ENCODE measurements around the gene MUL1.

MUL1 gene

GRCh38 chr1:20462397-20462796 lies 45.6 kb downstream of the MUL1 start:
- H3K4me1 ChIP-seq (ENCODE audit: insufficient read depth, poor library complexity, severe bottlenecking): no peaks in the 10 kb centered on the region
- DNase-seq (ENCODE audit: low spot score): no peak
- no peak overlapping the region for H3K27ac ChIP-seq (ENCODE audit: poor library complexity, severe bottlenecking)
- no peak for ATAC-seq (ENCODE audit: low read depth)
- H3K27me3 ChIP-seq (ENCODE audit: insufficient read depth, poor library complexity, severe bottlenecking): no peaks in the 10 kb centered on the region
- TF ChIP-seq, protein P1, sequence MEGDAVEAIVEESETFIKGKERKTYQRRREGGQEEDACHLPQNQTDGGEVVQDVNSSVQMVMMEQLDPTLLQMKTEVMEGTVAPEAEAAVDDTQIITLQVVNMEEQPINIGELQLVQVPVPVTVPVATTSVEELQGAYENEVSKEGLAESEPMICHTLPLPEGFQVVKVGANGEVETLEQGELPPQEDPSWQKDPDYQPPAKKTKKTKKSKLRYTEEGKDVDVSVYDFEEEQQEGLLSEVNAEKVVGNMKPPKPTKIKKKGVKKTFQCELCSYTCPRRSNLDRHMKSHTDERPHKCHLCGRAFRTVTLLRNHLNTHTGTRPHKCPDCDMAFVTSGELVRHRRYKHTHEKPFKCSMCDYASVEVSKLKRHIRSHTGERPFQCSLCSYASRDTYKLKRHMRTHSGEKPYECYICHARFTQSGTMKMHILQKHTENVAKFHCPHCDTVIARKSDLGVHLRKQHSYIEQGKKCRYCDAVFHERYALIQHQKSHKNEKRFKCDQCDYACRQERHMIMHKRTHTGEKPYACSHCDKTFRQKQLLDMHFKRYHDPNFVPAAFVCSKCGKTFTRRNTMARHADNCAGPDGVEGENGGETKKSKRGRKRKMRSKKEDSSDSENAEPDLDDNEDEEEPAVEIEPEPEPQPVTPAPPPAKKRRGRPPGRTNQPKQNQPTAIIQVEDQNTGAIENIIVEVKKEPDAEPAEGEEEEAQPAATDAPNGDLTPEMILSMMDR (IDR thresholded peaks at IDR 0.05; ENCODE audit: poor library complexity, severe bottlenecking): no peak
- H3K36me3 ChIP-seq (ENCODE audit: low read depth): no peaks in the 10 kb centered on the region
- no peaks in the 10 kb centered on the region for H3K9me3 ChIP-seq (ENCODE audit: severe bottlenecking)
- no peak overlapping the region for H3K4me3 ChIP-seq (ENCODE audit: severe bottlenecking)

GRCh38 chr1:20458717-20459116 lies 49.2 kb downstream of the MUL1 start:
- Histone ChIP-seq H3K9me3 (ENCODE audit: severe bottlenecking) (no peaks in the 10 kb centered on the region), H3K36me3 (ENCODE audit: low read depth) (no peaks in the 10 kb centered on the region), H3K27ac (ENCODE audit: poor library complexity, severe bottlenecking) (no peak overlapping the region), H3K4me1 (ENCODE audit: insufficient read depth, poor library complexity, severe bottlenecking) (no peaks in the 10 kb centered on the region), H3K27me3 (ENCODE audit: insufficient read depth, poor library complexity, severe bottlenecking) (no peaks in the 10 kb centered on the region), H3K4me3 (ENCODE audit: severe bottlenecking) (no peak overlapping the region)
- DNase-seq (ENCODE audit: low spot score) (no peak), ATAC-seq (ENCODE audit: low read depth) (no peak)
- TF ChIP-seq, protein P1 (IDR thresholded peaks at IDR 0.05; ENCODE audit: poor library complexity, severe bottlenecking): no peak

- TF ChIP-seq, protein P1 (IDR thresholded peaks at IDR 0.05; ENCODE audit: poor library complexity, severe bottlenecking): no peak
- H3K36me3 ChIP-seq (ENCODE audit: low read depth): no peaks in the 10 kb centered on the region
- no peaks in the 10 kb centered on the region for H3K27me3 ChIP-seq (ENCODE audit: insufficient read depth, poor library complexity, severe bottlenecking)
- H3K4me1 ChIP-seq (ENCODE audit: insufficient read depth, poor library complexity, severe bottlenecking): no peaks in the 10 kb centered on the region
- H3K4me3 ChIP-seq (ENCODE audit: severe bottlenecking): no peak overlapping the region
- H3K9me3 ChIP-seq (ENCODE audit: severe bottlenecking): no peaks in the 10 kb centered on the region
- ATAC-seq (ENCODE audit: low read depth) (no peak), DNase-seq (ENCODE audit: low spot score) (no peak)
- H3K27ac ChIP-seq (ENCODE audit: poor library complexity, severe bottlenecking): no peak overlapping the region
These were observed 53.9 kb downstream of the MUL1 start for GRCh38 chr1:20454004-20454403.

DNA sequence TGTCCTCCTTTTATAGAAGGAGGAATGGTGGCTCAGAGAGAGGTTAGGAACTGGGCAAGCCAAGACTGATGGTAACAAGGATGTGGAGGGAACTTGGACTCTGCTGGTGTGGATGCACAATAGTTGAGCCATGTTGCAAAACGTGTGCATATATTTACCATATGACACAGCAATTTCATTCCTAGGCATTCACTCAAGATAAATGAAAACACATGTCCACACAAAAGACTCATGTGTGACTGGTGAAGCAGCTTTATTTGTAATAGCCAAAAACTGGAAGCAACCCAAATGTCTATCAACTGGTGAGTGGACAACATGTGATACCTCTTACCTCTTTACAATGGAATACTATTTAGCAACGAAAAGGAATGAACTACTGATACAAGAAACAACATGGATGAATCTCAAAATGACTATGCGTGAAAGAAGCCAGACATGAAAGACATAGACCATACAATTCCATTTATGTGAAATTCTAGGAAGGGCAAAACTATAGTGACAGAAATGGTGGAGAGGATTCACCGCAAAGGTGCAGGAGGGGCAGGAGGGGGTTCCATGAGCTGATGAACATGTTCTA lies 58.1 kb downstream of the MUL1 start:
- Histone ChIP-seq H3K9me3 (ENCODE audit: severe bottlenecking) (no peaks in the 10 kb centered on the region), H3K27ac (ENCODE audit: poor library complexity, severe bottlenecking) (no peak overlapping the region), H3K4me1 (ENCODE audit: insufficient read depth, poor library complexity, severe bottlenecking) (peaks cover 5% of the 10 kb centered on the region), H3K4me3 (ENCODE audit: severe bottlenecking) (no peak overlapping the region), H3K27me3 (ENCODE audit: insufficient read depth, poor library complexity, severe bottlenecking) (no peaks in the 10 kb centered on the region), H3K36me3 (ENCODE audit: low read depth) (no peaks in the 10 kb centered on the region)
- no peak for DNase-seq (ENCODE audit: low spot score)
- TF ChIP-seq, protein P1 (IDR thresholded peaks at IDR 0.05; ENCODE audit: poor library complexity, severe bottlenecking): no peak
- ATAC-seq (ENCODE audit: low read depth): no peak
